Kidney epithelial cell (primary cell): Measurements from ENCODE around the gene FRMD1. TPM values are rescaled to one million over a fixed set of nuclear protein-coding genes. Genes with fewer than 3 reads are reported as not detected.

ENCODE experiments used
- DNase-seq: peaks from one replicate; pipeline ENCODE4 v3.0.0-alpha.2; 2010; ENCODE audit warnings: low read depth
- H3K27me3 ChIP-seq: 2 replicates; pipeline ENCODE4 v1.6.0; 2011; ENCODE audit warnings: low read length; ENCODE audit not compliant: control insufficient read depth, insufficient read depth
- H3K36me3 ChIP-seq: 2 replicates; pipeline ENCODE4 v1.5.1; 2011; ENCODE audit warnings: low read length; ENCODE audit not compliant: control insufficient read depth, insufficient read depth
- H3K4me3 ChIP-seq: 2 replicates; pipeline ENCODE4 v1.5.1; 2011; ENCODE audit warnings: low read depth, mild to moderate bottlenecking, control low read depth, low read length
- CTCF ChIP-seq: IDR thresholded peaks from 2 replicates; pipeline ENCODE4 v1.5.1; 2011; ENCODE audit warnings: mild to moderate bottlenecking, moderate library complexity, low read length, control low read depth, inconsistent platforms; ENCODE audit not compliant: insufficient read depth, poor library complexity, severe bottlenecking
- total RNA-seq: library from RNA; depleted of rRNA; stranded (reverse); fragments of >200 nt; gene quantifications from 2 replicates; pipeline ENCODE4 v1.2.3, GENCODE V29; 2015

The FRMD1 gene
- total RNA-seq, 1 donor from 2014 or later, result not detected

- H3K4me3 ChIP-seq, result no peak overlapping the region
- peaks cover 37% of the 10 kb centered on the region for H3K27me3 ChIP-seq
- no peak for DNase-seq
- TF ChIP-seq CTCF, result no peak
- no peaks in the 10 kb centered on the region for H3K36me3 ChIP-seq
Measured at GRCh38 chr6:168098431-168098861, 19.4 kb upstream of the FRMD1 start.

GRCh38 chr6:168097621-168098430, 18.8 kb upstream of the FRMD1 start:
- no peak for TF ChIP-seq CTCF
- DNase-seq, result no peak
- Histone ChIP-seq H3K4me3 (no peak overlapping the region), H3K27me3 (peaks cover 31% of the 10 kb centered on the region), H3K36me3 (no peaks in the 10 kb centered on the region)

- no peak for TF ChIP-seq CTCF
- peaks cover 26% of the 10 kb centered on the region for H3K27me3 ChIP-seq
- no peaks in the 10 kb centered on the region for H3K36me3 ChIP-seq
- no peak overlapping the region for H3K4me3 ChIP-seq
- DNase-seq, result no peak
Measured at GRCh38 chr6:168097221-168097620, 18.2 kb upstream of the FRMD1 start.

- Histone ChIP-seq H3K36me3 (no peaks in the 10 kb centered on the region), H3K27me3 (peaks cover 17% of the 10 kb centered on the region), H3K4me3 (no peak overlapping the region)
- DNase-seq, result no peak
- TF ChIP-seq CTCF, result no peak
Measured at GRCh38 chr6:168096271-168096764, 17.3 kb upstream of the FRMD1 start.

GRCh38 chr6:168095716-168096250, 16.8 kb upstream of the FRMD1 start:
- DNase-seq, result no peak

More at GRCh38 chr6:168095716-168096250, 16.8 kb upstream of the FRMD1 start:
- peaks cover 13% of the 10 kb centered on the region for H3K27me3 ChIP-seq
- no peak for TF ChIP-seq CTCF
- H3K4me3 ChIP-seq, result no peak overlapping the region
- no peaks in the 10 kb centered on the region for H3K36me3 ChIP-seq
